Mesodermal cell (in vitro differentiated cells): ENCODE results near the gene IPMK.
A peak's percentile ranks its signal among the peaks of the same experiment; 100 is the strongest.

Experiments
- H3K27ac ChIP-seq: 2 replicates; pipeline ENCODE4 v1.7.0; 2013; ENCODE audit warnings: mild to moderate bottlenecking, low read depth, low read length, moderate library complexity; ENCODE audit not compliant: severe bottlenecking
- H3K36me3 ChIP-seq: 2 replicates; pipeline ENCODE4 v1.7.1; 2013; ENCODE audit warnings: mild to moderate bottlenecking, low read length, moderate library complexity; ENCODE audit not compliant: control insufficient read depth, insufficient read depth
- H3K4me1 ChIP-seq: one replicate; pipeline ENCODE4 v1.7.1; 2013; ENCODE audit warnings: mild to moderate bottlenecking, low read length; ENCODE audit not compliant: insufficient read depth, control insufficient read depth, poor library complexity, severe bottlenecking
- H3K4me3 ChIP-seq: 2 replicates; pipeline ENCODE4 v1.7.0; 2013; ENCODE audit warnings: low read length, control low read depth, mild to moderate bottlenecking; ENCODE audit not compliant: insufficient read depth, poor library complexity, severe bottlenecking; ENCODE audit errors: extremely low read depth
- H3K9me3 ChIP-seq: 2 replicates; pipeline ENCODE4 v1.7.1; 2013; ENCODE audit warnings: mild to moderate bottlenecking, low read length, moderate library complexity; ENCODE audit not compliant: control insufficient read depth
- WGBS, 2 experiments: methylation state at CpG; one replicate each; pipeline ENCODE4 v1.1.5; 2013; ENCODE audit warnings: missing lambda C conversion rate in 2 of 2; ENCODE audit not compliant: insufficient coverage in 2 of 2; 5-methylcytosine and 5-hydroxymethylcytosine counted together

Gene IPMK

GRCh38 chr10:58282615-58283014, 14.9 kb upstream of the IPMK start:
- WGBS, 2 experiments: 85 to 100% methylated on average over 2 to 3 of the region's 3 CpGs
- Histone ChIP-seq H3K4me3 (no peak overlapping the region), H3K9me3 (no peaks in the 10 kb centered on the region), H3K36me3 (peaks cover 13% of the 10 kb centered on the region), H3K4me1 (peaks cover 4% of the 10 kb centered on the region), H3K27ac (no peak overlapping the region)

- no peak overlapping the region for H3K4me3 ChIP-seq
- peaks cover 4% of the 10 kb centered on the region for H3K4me1 ChIP-seq
- no CpG with 5 or more reads among the region's 2 CpGs for WGBS, 2 experiments
- peaks cover 13% of the 10 kb centered on the region for H3K36me3 ChIP-seq
- no peak overlapping the region for H3K27ac ChIP-seq
- no peaks in the 10 kb centered on the region for H3K9me3 ChIP-seq
Observed at GRCh38 chr10:58281092-58281752, 13.5 kb upstream of the IPMK start.

DNA sequence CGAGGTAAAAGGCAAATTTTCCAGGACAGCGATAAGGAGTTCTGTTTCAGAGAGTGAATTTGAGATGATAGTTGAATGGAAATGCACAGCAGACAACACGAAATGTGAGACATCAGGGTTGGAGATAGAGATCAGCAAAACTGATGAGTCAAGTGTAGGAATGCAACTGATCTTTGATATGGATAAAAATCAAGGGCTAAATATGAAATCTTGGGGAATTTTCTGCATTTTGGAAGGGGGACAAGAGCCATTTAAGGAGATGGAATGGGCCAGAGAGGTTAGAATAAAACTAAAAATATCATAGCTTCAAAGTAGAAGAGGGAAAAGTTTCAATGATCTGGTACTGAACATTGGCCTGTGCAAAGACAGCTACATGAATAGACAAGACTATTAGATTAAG, 12.8 kb upstream of the IPMK start:
- H3K4me3 ChIP-seq: no peak overlapping the region
- H3K36me3 ChIP-seq: peaks cover 13% of the 10 kb centered on the region
- WGBS, 2 experiments: 93 to 97% methylated on average over 3 of the region's 3 CpGs
- H3K4me1 ChIP-seq: peaks cover 4% of the 10 kb centered on the region
- H3K27ac ChIP-seq: no peak overlapping the region
- H3K9me3 ChIP-seq: no peaks in the 10 kb centered on the region

DNA sequence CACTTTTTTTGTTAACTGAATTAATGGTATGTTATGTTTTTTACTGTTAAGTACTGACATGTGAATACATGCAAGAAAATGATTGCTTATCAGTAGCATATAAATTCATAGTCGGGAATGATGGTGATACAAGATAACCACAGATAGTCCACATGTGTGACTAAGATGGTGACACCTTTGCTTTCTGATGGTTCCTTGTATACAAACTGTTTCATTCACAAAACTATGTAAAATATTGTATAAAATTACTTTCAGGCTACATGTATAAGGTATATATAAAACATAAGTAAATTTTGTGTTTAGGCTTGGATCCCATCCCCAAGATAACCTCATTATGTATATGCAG, 11.2 kb upstream of the IPMK start:
- peaks cover 4% of the 10 kb centered on the region for H3K4me1 ChIP-seq
- no peak overlapping the region for H3K27ac ChIP-seq
- no peaks in the 10 kb centered on the region for H3K9me3 ChIP-seq
- no CpG with 5 or more reads among the region's 1 CpG for WGBS, 2 experiments
- H3K4me3 ChIP-seq: no peak overlapping the region
- H3K36me3 ChIP-seq: peaks cover 13% of the 10 kb centered on the region

GRCh38 chr10:58278274-58278961, 10.7 kb upstream of the IPMK start:
- Histone ChIP-seq H3K4me1 (peaks cover 4% of the 10 kb centered on the region), H3K27ac (no peak overlapping the region), H3K4me3 (no peak overlapping the region), H3K36me3 (peaks cover 13% of the 10 kb centered on the region), H3K9me3 (no peaks in the 10 kb centered on the region)
- WGBS, 2 experiments: 88% methylated on average over 3 of the region's 7 CpGs; no CpG with 5 or more reads in 1 of the 2 experiments

GRCh38 chr10:58275908-58276307, 8.2 kb upstream of the IPMK start:
- H3K4me3 ChIP-seq: no peak overlapping the region
- peaks cover 3% of the 10 kb centered on the region for H3K4me1 ChIP-seq
- H3K27ac ChIP-seq: no peak overlapping the region
- H3K36me3 ChIP-seq: peaks cover 13% of the 10 kb centered on the region
- H3K9me3 ChIP-seq: no peaks in the 10 kb centered on the region

GRCh38 chr10:58275261-58275660, 7.6 kb upstream of the IPMK start:
- H3K27ac ChIP-seq: no peak overlapping the region
- H3K9me3 ChIP-seq: no peaks in the 10 kb centered on the region
- H3K36me3 ChIP-seq: peaks cover 13% of the 10 kb centered on the region
- H3K4me3 ChIP-seq: no peak overlapping the region
- no peaks in the 10 kb centered on the region for H3K4me1 ChIP-seq
- 100% methylated on average over 1 to 2 of the region's 2 CpGs for WGBS, 2 experiments

DNA sequence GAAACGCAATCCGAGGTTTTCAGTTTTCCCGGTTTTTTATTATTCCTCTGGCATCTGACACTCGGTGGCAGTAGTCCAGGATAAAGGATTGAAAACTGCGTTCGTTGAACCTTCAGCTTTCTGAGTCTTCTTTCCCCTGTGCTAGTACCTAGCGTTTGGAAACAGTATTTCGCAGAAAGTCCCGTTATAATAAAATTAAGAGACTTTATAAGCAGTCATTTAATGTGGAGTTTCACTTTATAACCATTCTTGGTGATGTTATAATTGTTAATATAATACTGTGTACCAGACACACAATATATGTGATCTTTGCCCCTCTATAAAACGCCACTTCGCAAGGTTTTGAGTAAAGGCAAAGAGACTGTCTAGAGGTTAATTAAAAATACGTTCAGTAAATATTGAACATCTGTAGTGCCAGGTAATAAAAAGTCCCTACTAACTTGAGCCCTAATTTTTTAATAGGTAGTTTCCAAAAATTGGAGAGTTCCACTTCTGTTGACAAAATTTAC, 2.1 kb upstream of the IPMK start:
- Histone ChIP-seq H3K4me3 (peak overlapping the region; percentile 75), H3K27ac (peak overlapping the region; percentile 82), H3K36me3 (no peaks in the 10 kb centered on the region), H3K9me3 (no peaks in the 10 kb centered on the region), H3K4me1 (no peaks in the 10 kb centered on the region)
- 0 to 4% methylated on average over 1 to 4 of the region's 12 CpGs for WGBS, 2 experiments

DNA sequence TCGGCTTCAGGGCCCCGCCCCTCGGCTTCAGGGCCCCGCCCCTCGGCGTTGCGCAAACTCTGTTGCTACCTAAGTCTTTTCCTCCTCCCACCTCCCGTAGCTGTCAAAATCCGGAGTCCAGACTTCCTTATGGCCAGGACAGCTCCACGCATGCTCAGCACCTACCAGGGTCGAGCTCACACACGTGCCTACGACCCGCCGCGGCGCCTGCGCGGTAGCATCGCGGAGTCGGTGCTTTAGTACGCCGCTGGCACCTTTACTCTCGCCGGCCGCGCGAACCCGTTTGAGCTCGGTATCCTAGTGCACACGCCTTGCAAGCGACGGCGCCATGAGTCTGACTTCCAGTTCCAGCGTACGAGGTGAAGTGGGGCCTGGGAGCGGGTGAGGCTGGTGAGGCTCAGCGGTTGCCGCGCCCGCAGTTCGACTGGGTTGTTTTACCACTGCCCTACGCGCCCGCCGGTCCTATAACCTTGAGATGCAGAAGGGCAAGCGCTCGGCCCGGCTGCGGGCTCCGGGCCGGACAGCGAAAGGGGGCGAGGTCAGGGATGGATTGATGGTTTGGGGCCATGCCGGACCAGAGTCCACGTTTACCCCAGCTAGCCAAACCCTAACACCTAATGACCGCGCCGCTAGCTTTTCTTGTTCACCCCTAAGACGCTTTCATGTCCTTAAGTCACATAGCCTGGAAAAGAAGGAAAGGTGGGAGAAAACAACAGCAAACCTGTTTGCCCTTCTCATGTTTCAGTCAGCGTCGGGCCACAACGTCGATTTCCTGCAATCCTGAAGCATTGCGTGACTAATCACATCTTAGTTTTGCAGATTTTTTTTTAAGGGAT, 1.5 kb upstream of the IPMK start, which contains the start of gene CISD1:
TSS of gene CISD1 (plus strand) at position 217 of the 836 bp plus-strand sequence. CDS start at position 329, 112 bp downstream.
- Histone ChIP-seq H3K9me3 (no peaks in the 10 kb centered on the region), H3K4me1 (no peaks in the 10 kb centered on the region), H3K36me3 (no peaks in the 10 kb centered on the region), H3K4me3 (peak within 1 kb of the TSS; percentile 75), H3K27ac (peak within 1 kb of the TSS; percentile 86)
- 0 to 1% methylated on average over 43 to 53 of the region's 66 CpGs for WGBS, 2 experiments

- WGBS, 2 experiments: 0 to 6% methylated on average over 3 to 8 of the region's 13 CpGs
Observed at GRCh38 chr10:58268454-58268945, 806 bp upstream of the IPMK start.

More at GRCh38 chr10:58268454-58268945, 806 bp upstream of the IPMK start:
- H3K4me3 ChIP-seq: peak overlapping the region; percentile 75
- no peaks in the 10 kb centered on the region for H3K36me3 ChIP-seq
- H3K27ac ChIP-seq: peak overlapping the region; percentile 86
- H3K4me1 ChIP-seq: no peaks in the 10 kb centered on the region
- H3K9me3 ChIP-seq: no peaks in the 10 kb centered on the region
